KBM-7 (cell line): ENCODE results near the gene PRAMEF7.
"Not testable (repeated sequence)": the region's sequence is repeated elsewhere in the genome, so short reads cannot be mapped to it uniquely, and the experiment has no call there.

ENCODE experiments used
- DNase-seq: peaks from one replicate; pipeline ENCODE4 v3.0.0-alpha.2; 2015
- in situ Hi-C: fragments of 300-500 bp; cut with MboI; formaldehyde crosslinking; loops from 2 replicates; pipeline ENCODE4 v1.14.3; 2020; ENCODE audit warnings: low sequenced_read_pairs, low pct_unique_long_range_greater_than_20kb, mixed read lengths

PRAMEF7 gene

GRCh38 chr1:12916310-12916709 is at the start of gene PRAMEF7:
TSS of gene PRAMEF7 (plus strand) at chr1:12916610. CDS start at chr1:12917693, 1,083 bp downstream.
- in situ Hi-C loops, DNase-seq: not testable (repeated sequence)

GRCh38 chr1:12878453-12878852 is 38.0 kb upstream of the PRAMEF7 start:
- in situ Hi-C loops, DNase-seq: not testable (repeated sequence)

GRCh38 chr1:12886101-12886500 is 30.3 kb upstream of the PRAMEF7 start, which contains the start of gene PRAMEF4:
TSS of gene PRAMEF4 (minus strand) at chr1:12886201. CDS start at chr1:12883394, 2,807 bp downstream.
- in situ Hi-C loops, DNase-seq: not testable (repeated sequence)

GRCh38 chr1:12898170-12898569 is 18.2 kb upstream of the PRAMEF7 start, which contains the start of gene PRAMEF10:
TSS of gene PRAMEF10 (minus strand) at chr1:12898270. CDS start at chr1:12895847, 2,423 bp downstream.
- in situ Hi-C loops, DNase-seq: not testable (repeated sequence)

- DNase-seq, in situ Hi-C loops: not testable (repeated sequence)
Measured at GRCh38 chr1:12899186-12899585, 17.2 kb upstream of the PRAMEF7 start.

GRCh38 chr1:12903793-12904572 is 12.4 kb upstream of the PRAMEF7 start:
- DNase-seq, in situ Hi-C loops: not testable (repeated sequence)

GRCh38 chr1:12921749-12922148 is 5.3 kb downstream of the PRAMEF7 start:
- DNase-seq, in situ Hi-C loops: not testable (repeated sequence)

- in situ Hi-C loops, DNase-seq: not testable (repeated sequence)
Measured at GRCh38 chr1:12924368-12924767, 8.0 kb downstream of the PRAMEF7 start.

GRCh38 chr1:12947480-12947879 is 31.1 kb downstream of the PRAMEF7 start, which contains the start of gene PRAMEF6:
TSS of gene PRAMEF6 (minus strand) at chr1:12947580. CDS start at chr1:12942518, 5,062 bp downstream.
- DNase-seq, in situ Hi-C loops: not testable (repeated sequence)
